NCI-H128 (cell line): ENCODE data around the gene LMAN2.
"Not testable (repeated sequence)": the region's sequence is repeated elsewhere in the genome, so short reads cannot be mapped to it uniquely, and the experiment has no call there.

Experiments
- DNase-seq: peaks from one replicate; lab custom pipeline; 2025; ENCODE audit not compliant: unreplicated experiment; lab: John Stamatoyannopoulos, UW

The LMAN2 gene

GRCh38 chr5:177307544-177308363 is 43.7 kb downstream of the LMAN2 start:
- DNase-seq: no peak

GRCh38 chr5:177306674-177307543 is 44.6 kb downstream of the LMAN2 start:
- no peak for DNase-seq

GRCh38 chr5:177306103-177306640 is 45.3 kb downstream of the LMAN2 start:
- not testable (repeated sequence) for DNase-seq

GRCh38 chr5:177304392-177305119 is 46.9 kb downstream of the LMAN2 start:
- DNase-seq: no peak

- DNase-seq: no peak
Observed at GRCh38 chr5:177303925-177304391, 47.5 kb downstream of the LMAN2 start.

- peak; percentile 37 for DNase-seq
Observed at GRCh38 chr5:177303121-177303924, 48.1 kb downstream of the LMAN2 start, which contains the start of the genes PRELID1 and RAB24. TSS of gene PRELID1 (plus strand) at chr5:177303799. CDS start at chr5:177303986, 187 bp downstream. TSS of gene RAB24 (minus strand) at chr5:177303719. CDS start at chr5:177303288, 431 bp downstream.

GRCh38 chr5:177302354-177303110 is 48.9 kb downstream of the LMAN2 start:
- DNase-seq: no peak

GRCh38 chr5:177301503-177302165 is 49.8 kb downstream of the LMAN2 start:
- DNase-seq: peak; percentile 70

- DNase-seq: no peak
Observed at GRCh38 chr5:177300951-177301350, 50.5 kb downstream of the LMAN2 start.

- no peak for DNase-seq
Observed at GRCh38 chr5:177300236-177300880, 51.1 kb downstream of the LMAN2 start.

GRCh38 chr5:177299697-177300096 is 51.8 kb downstream of the LMAN2 start:
- no peak for DNase-seq

GRCh38 chr5:177297922-177298321 is 53.5 kb downstream of the LMAN2 start:
- DNase-seq: no peak

- DNase-seq: no peak
Observed at GRCh38 chr5:177296581-177296980, 54.9 kb downstream of the LMAN2 start.

GRCh38 chr5:177295924-177296323 is 55.5 kb downstream of the LMAN2 start:
- DNase-seq: no peak

GRCh38 chr5:177294632-177295031 is 56.8 kb downstream of the LMAN2 start:
- DNase-seq: no peak

- DNase-seq: no peak
Observed at GRCh38 chr5:177293819-177294581, 57.5 kb downstream of the LMAN2 start.

- no peak for DNase-seq
Observed at GRCh38 chr5:177291735-177292134, 59.7 kb downstream of the LMAN2 start.
